CD4-positive, alpha-beta memory T cell (primary cell): ENCODE data around the gene PLOD2. TPM values are rescaled to one million over a fixed set of nuclear protein-coding genes. Genes with fewer than 3 reads are reported as not detected.

Experiments
- CTCF ChIA-PET: fragments of 350-600 bp; sonication (Branson Sonifier 250); formaldehyde crosslinking; loops from one replicate; lab custom pipeline; 2021; ENCODE audit warnings: inconsistent platforms; ENCODE audit not compliant: partially characterized antibody; lab: Charles Lee
- POLR2A ChIA-PET: fragments of 350-600 bp; sonication (Branson Sonifier 250); formaldehyde crosslinking; loops from one replicate; lab custom pipeline; 2021; ENCODE audit not compliant: partially characterized antibody; lab: Charles Lee
- DNase-seq, 5 donors: peaks; one replicate each; pipeline versions ENCODE4 v3.0.0 to v3.0.0-alpha.2; 2020 to 2022; ENCODE audit warnings: mixed read lengths in 1 of 5
- H3K27ac ChIP-seq: one replicate; pipeline ENCODE4 v1.7.0; 2013; ENCODE audit warnings: low read depth, low read length
- H3K27me3 ChIP-seq: 2 replicates; pipeline ENCODE4 v1.7.0; 2013; ENCODE audit warnings: mild to moderate bottlenecking, low read length, moderate library complexity; ENCODE audit not compliant: insufficient read depth
- H3K36me3 ChIP-seq: 2 replicates; pipeline ENCODE4 v1.7.0; 2013; ENCODE audit warnings: mild to moderate bottlenecking, low read length, moderate library complexity; ENCODE audit not compliant: insufficient read depth
- H3K4me1 ChIP-seq: 2 replicates; pipeline ENCODE4 v1.7.0; 2013; ENCODE audit warnings: mild to moderate bottlenecking, low read length, moderate library complexity; ENCODE audit not compliant: insufficient read depth
- H3K4me3 ChIP-seq, 2 donors: one replicate each; pipeline ENCODE4 v1.7.0; 2013; ENCODE audit warnings: low read length in 2 of 2, mild to moderate bottlenecking in 1 of 2
- H3K9me3 ChIP-seq, 2 donors: one replicate each; pipeline ENCODE4 v1.7.0; 2013; ENCODE audit warnings: low read length in 2 of 2, control low read depth in 1 of 2; ENCODE audit not compliant: control insufficient read depth in 1 of 2
- H3K27ac Mint-ChIP-seq, 7 donors: one replicate each; pipeline ENCODE4 v1.8.0; 2020 to 2021; ENCODE audit warnings: mixed read lengths in 7 of 7, mild to moderate bottlenecking in 6 of 7, inconsistent platforms in 3 of 7, moderate library complexity in 3 of 7
- H3K27me3 Mint-ChIP-seq, 2 donors: one replicate each; pipeline ENCODE4 v1.8.0; 2020 to 2021; ENCODE audit warnings: mixed read lengths in 2 of 2
- H3K36me3 Mint-ChIP-seq, 2 donors: one replicate each; pipeline ENCODE4 v1.8.0; 2020 to 2021; ENCODE audit warnings: mixed read lengths in 2 of 2, inconsistent platforms in 1 of 2, mild to moderate bottlenecking in 1 of 2
- H3K4me1 Mint-ChIP-seq, 4 donors: one replicate each; pipeline ENCODE4 v1.8.0; 2020 to 2021; ENCODE audit warnings: mixed read lengths in 4 of 4, mild to moderate bottlenecking in 1 of 4
- H3K4me3 Mint-ChIP-seq, 8 donors: one replicate each; pipeline ENCODE4 v1.8.0; 2020 to 2021; ENCODE audit warnings: mixed read lengths in 8 of 8, mild to moderate bottlenecking in 7 of 8, moderate library complexity in 6 of 8, inconsistent platforms in 3 of 8
- H3K9me3 Mint-ChIP-seq, 8 donors: one replicate each; pipeline ENCODE4 v1.8.0; 2020 to 2021; ENCODE audit warnings: mixed read lengths in 8 of 8, mild to moderate bottlenecking in 5 of 8, inconsistent platforms in 3 of 8, moderate library complexity in 1 of 8
- intact Hi-C: fragments of 100-400 bp; cut with micrococcal nuclease; formaldehyde crosslinking; loops from one replicate; pipeline ENCODE4 v1.15.1; 2023
- polyA plus RNA-seq, 2 donors: library from polyadenylated mRNA; unstranded; fragments of 300-500 nt; fragmentation: Illumina TruSeq; gene quantifications; one replicate each; pipeline ENCODE4 v1.2.3, GENCODE V29; 2021
- total RNA-seq, 2 experiments: library from RNA; stranded (reverse); gene quantifications; one replicate each; pipeline ENCODE4 v1.2.3, GENCODE V29; 2021

Gene PLOD2
- total and polyA plus RNA-seq, 4 experiments from 2014 or later, result not detected

DNA sequence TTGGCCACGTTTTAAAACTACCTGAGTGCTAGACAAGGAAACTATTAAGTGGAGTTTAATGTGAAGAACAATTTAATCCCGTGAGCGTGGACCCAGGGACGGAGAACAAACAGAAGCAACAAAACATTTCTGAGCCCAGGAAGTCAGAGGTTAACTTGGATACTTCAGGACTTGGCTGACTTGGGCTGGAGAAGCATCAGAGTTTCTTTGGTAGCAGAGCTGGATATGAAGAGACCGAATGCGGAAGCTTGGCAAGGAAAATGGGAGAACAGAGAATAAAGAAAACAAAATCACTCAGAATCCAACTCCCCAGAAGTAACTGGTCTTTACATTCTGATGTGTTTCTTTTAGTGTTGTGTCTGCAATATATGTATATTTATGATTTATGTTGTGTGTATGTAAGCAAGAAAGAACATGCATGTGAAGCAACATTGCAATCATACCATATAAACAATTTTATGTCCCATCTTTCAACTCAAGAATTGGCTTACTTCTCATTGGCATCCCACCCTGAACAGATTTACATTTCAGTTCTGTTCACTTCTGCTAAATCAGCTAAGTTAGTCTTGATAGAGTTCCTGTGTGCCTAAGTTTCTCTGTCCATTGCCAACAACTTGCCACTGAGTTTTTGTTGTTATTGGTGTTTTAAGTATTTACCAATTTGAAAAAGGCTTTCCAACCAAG is 17.2 kb upstream of the PLOD2 start:
- no peak for DNase-seq
- H3K36me3 ChIP-seq, result no peaks in the 10 kb centered on the region
- ChIA-PET POLR2A (no interaction called here), CTCF (interaction anchor here (0.7 kb wide), 1 partner anchor 11 kb away, joined by 3 read pairs; no protein-coding TSS in a partner anchor)
- intact Hi-C loops, result no loop called here
- no peak overlapping the region for H3K4me3 ChIP-seq
- H3K27me3 Mint-ChIP-seq, result peaks cover 0 to under 1% of the 10 kb centered on the region in 2 donors
- no peaks in the 10 kb centered on the region for H3K4me1 ChIP-seq
- no peaks in the 10 kb centered on the region for H3K9me3 Mint-ChIP-seq
- no peaks in the 10 kb centered on the region for H3K4me1 Mint-ChIP-seq
- H3K9me3 ChIP-seq, result no peaks in the 10 kb centered on the region
- H3K27ac Mint-ChIP-seq, result no peak overlapping the region
- no peak overlapping the region for H3K4me3 Mint-ChIP-seq
- no peaks in the 10 kb centered on the region for H3K36me3 Mint-ChIP-seq
- H3K27ac ChIP-seq, result no peak overlapping the region
- H3K27me3 ChIP-seq, result no peaks in the 10 kb centered on the region

DNA sequence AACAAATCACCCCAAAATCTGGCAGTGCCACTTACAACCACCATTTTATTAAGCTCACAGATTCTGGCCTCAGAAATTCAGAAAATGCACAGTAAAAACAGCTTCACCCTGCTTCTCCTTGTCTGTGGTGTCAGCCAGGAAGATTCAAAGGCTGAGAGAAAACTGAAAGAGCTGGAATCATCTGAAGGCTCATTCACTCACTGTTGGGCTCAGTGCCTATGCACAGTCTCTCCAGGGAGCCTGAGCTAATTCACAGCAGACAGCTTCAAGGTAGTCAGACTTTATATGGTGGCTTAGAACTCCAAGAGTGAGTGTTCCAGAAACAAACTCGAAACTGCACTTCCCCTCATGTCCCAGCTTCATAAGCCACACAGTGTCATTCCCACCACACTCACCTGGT is 16.5 kb upstream of the PLOD2 start:
- Mint-ChIP-seq H3K27ac (no peak overlapping the region), H3K4me3 (no peak overlapping the region), H3K9me3 (no peaks in the 10 kb centered on the region), H3K4me1 (no peaks in the 10 kb centered on the region), H3K36me3 (no peaks in the 10 kb centered on the region), H3K27me3 (peaks cover 0 to 3% of the 10 kb centered on the region in 2 donors)
- no peaks in the 10 kb centered on the region for H3K36me3 ChIP-seq
- H3K9me3 ChIP-seq, result no peaks in the 10 kb centered on the region
- H3K27me3 ChIP-seq, result no peaks in the 10 kb centered on the region
- H3K27ac ChIP-seq, result no peak overlapping the region
- intact Hi-C loops, result no loop called here
- no peaks in the 10 kb centered on the region for H3K4me1 ChIP-seq
- H3K4me3 ChIP-seq, result no peak overlapping the region
- no peak for DNase-seq
- ChIA-PET POLR2A (no interaction called here), CTCF (no interaction called here)

DNA sequence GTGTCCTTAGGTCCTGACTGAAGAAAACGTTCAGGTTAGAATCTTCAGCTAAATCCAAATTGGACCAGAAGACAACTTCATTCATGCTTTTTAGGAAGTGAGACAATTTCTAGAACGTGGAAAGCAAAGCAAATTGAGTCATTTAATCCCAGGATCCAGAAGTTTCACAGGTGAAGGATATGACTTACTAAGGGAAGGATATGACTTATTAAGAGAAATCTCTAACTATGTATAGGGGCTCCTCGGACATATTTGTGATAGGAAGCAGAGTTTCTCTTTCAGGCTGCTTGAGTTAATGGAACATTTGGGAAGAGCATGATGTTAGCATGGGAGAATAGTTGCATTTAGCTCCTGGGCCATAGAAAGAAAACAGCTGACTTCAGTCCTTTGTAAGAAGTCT is 16.1 kb upstream of the PLOD2 start:
- H3K4me3 Mint-ChIP-seq, result no peak overlapping the region

DNA sequence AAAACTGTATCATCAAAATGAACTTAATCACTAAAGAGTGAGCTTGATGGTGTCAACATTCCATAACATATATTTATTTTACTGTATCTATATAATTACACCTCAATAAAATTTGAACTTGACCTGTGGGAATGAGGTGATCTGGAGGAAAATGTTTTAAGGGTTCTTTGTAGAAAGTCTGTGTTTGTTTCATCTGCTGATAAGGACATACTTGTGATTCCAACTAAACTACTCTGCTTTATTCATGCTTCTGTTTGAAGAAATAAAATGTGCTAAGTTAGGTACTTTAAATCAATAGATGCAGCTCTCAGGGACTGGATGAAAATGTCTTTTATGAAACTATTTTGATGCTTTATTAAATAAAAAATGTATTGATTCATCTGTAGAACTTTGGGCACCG is 11.6 kb upstream of the PLOD2 start:
- CTCF ChIA-PET, result no interaction called here
- no peak overlapping the region for H3K4me3 Mint-ChIP-seq
- H3K9me3 Mint-ChIP-seq, result peaks cover 0 to 2% (median 0%) of the 10 kb centered on the region in 8 donors
- no peak for DNase-seq
- H3K36me3 Mint-ChIP-seq, result no peaks in the 10 kb centered on the region
- H3K4me3 ChIP-seq, result no peak overlapping the region
- no peaks in the 10 kb centered on the region for H3K36me3 ChIP-seq
- peaks cover 0 to 3% of the 10 kb centered on the region in 2 donors for H3K27me3 Mint-ChIP-seq
- H3K27ac ChIP-seq, result no peak overlapping the region
- intact Hi-C loops, result no loop called here
- POLR2A ChIA-PET, result no interaction called here
- H3K4me1 Mint-ChIP-seq, result no peaks in the 10 kb centered on the region
- H3K9me3 ChIP-seq, result no peaks in the 10 kb centered on the region
- no peaks in the 10 kb centered on the region for H3K4me1 ChIP-seq
- no peak overlapping the region for H3K27ac Mint-ChIP-seq
- H3K27me3 ChIP-seq, result no peaks in the 10 kb centered on the region

More for the DNA sequence above, 16.1 kb upstream of the PLOD2 start:
- H3K27ac Mint-ChIP-seq, result no peak overlapping the region
- no peak for DNase-seq
- Histone ChIP-seq H3K27me3 (no peaks in the 10 kb centered on the region), H3K9me3 (no peaks in the 10 kb centered on the region), H3K27ac (no peak overlapping the region), H3K4me3 (no peak overlapping the region), H3K36me3 (no peaks in the 10 kb centered on the region), H3K4me1 (no peaks in the 10 kb centered on the region)
- no peaks in the 10 kb centered on the region for H3K36me3 Mint-ChIP-seq
- no peaks in the 10 kb centered on the region for H3K9me3 Mint-ChIP-seq
- H3K27me3 Mint-ChIP-seq, result peaks cover 0 to 3% of the 10 kb centered on the region in 2 donors
- ChIA-PET CTCF (no interaction called here), POLR2A (no interaction called here)
- no peaks in the 10 kb centered on the region for H3K4me1 Mint-ChIP-seq
- intact Hi-C loops, result no loop called here

DNA sequence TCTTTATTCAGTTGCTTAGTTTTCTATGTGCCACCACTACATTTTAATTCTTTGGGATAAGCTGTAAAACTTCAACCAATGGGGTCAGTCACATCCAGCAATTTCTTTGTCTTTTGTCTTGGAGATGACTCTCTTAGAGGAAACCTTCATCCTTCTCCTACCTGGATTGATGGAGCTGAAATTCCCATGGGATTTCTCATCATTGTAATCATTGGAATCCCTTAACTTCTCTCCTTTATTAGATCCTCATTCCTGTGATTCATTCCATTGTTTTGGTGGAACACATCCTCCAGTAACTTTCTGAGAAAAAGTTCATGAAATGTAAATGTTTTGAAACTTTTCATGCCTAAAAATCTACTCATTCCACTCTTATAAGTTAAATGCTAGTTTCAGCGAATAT is 9.6 kb upstream of the PLOD2 start:
- Histone ChIP-seq H3K27ac (no peak overlapping the region), H3K4me1 (no peaks in the 10 kb centered on the region), H3K4me3 (no peak overlapping the region), H3K36me3 (no peaks in the 10 kb centered on the region), H3K27me3 (no peaks in the 10 kb centered on the region), H3K9me3 (no peaks in the 10 kb centered on the region)
- intact Hi-C loops, result no loop called here
- Mint-ChIP-seq H3K9me3 (peaks cover 0 to 2% (median 0%) of the 10 kb centered on the region in 8 donors), H3K27ac (no peak overlapping the region), H3K36me3 (no peaks in the 10 kb centered on the region), H3K4me1 (no peaks in the 10 kb centered on the region), H3K4me3 (no peak overlapping the region), H3K27me3 (peaks cover 0 to 5% of the 10 kb centered on the region in 2 donors)
- CTCF ChIA-PET, result no interaction called here
- no peak for DNase-seq
- POLR2A ChIA-PET, result no interaction called here

DNA sequence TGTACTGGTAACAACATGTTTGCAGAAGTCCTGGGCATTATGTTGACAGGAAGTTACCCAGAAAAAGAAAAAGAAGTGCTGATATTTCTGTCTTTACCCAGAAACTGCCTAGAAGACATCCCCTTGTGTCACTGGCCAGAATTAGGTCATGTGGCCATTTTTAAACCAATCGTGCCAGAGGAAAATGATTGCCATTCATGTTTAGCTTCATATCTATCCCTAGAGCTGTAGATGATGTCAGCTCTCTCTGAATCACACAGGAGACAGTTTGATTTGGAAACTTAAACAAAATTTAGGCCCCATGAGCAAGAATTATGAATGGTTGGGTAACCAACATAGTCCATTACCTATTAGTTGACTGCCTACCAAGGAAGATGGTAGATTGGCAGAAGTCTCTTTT is 8.9 kb upstream of the PLOD2 start:
- intact Hi-C loops, result no loop called here

DNA sequence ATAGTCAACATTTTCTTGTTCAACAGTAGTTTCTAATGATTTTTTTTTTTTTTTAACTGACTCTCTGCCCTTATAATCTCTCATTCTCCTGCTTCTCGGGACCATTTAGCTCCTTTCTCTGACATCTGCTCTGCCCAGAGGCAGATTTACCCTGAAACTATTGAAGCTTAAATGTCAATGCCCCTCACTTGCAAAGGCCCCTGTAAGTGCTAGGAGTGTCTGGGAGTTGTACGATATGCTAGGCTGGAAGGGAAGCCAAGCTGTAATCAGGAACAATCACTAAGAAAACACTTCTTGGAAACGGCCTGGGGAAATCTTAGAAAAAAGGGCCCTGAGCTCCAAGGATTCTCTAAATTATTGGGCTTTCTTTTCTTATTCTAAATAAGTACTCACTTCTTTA is 5.8 kb upstream of the PLOD2 start:
- peaks cover 4% of the 10 kb centered on the region for H3K27me3 ChIP-seq
- H3K36me3 Mint-ChIP-seq, result no peaks in the 10 kb centered on the region
- no peaks in the 10 kb centered on the region for H3K9me3 ChIP-seq
- no peaks in the 10 kb centered on the region for H3K36me3 ChIP-seq
- peaks cover 0 to 6% (median 0%) of the 10 kb centered on the region in 4 donors for H3K4me1 Mint-ChIP-seq
- H3K27me3 Mint-ChIP-seq, result peaks cover 11 to 21% of the 10 kb centered on the region in 2 donors
- no peak overlapping the region for H3K27ac Mint-ChIP-seq
- no peak for DNase-seq
- H3K4me1 ChIP-seq, result no peaks in the 10 kb centered on the region
- no peak overlapping the region for H3K4me3 Mint-ChIP-seq
- no peak overlapping the region for H3K27ac ChIP-seq
- H3K9me3 Mint-ChIP-seq, result peaks cover 0 to 4% (median 2%) of the 10 kb centered on the region in 8 donors
- H3K4me3 ChIP-seq, result no peak overlapping the region
- CTCF ChIA-PET, result interaction anchor here (1.5 kb wide), 1 partner anchor 11 kb away, joined by 4 read pairs; no protein-coding TSS in a partner anchor
- intact Hi-C loops, result no loop called here
- POLR2A ChIA-PET, result no interaction called here

More for the DNA sequence above, 8.9 kb upstream of the PLOD2 start:
- POLR2A ChIA-PET, result no interaction called here
- Mint-ChIP-seq H3K27me3 (peaks cover 0 to 11% of the 10 kb centered on the region in 2 donors), H3K9me3 (peaks cover 0 to 2% (median 0%) of the 10 kb centered on the region in 8 donors), H3K4me1 (no peaks in the 10 kb centered on the region), H3K4me3 (no peak overlapping the region), H3K27ac (no peak overlapping the region), H3K36me3 (no peaks in the 10 kb centered on the region)
- Histone ChIP-seq H3K27ac (no peak overlapping the region), H3K9me3 (no peaks in the 10 kb centered on the region), H3K36me3 (no peaks in the 10 kb centered on the region), H3K4me3 (no peak overlapping the region), H3K27me3 (no peaks in the 10 kb centered on the region), H3K4me1 (no peaks in the 10 kb centered on the region)
- CTCF ChIA-PET, result no interaction called here
- DNase-seq, result no peak
